Activated gamma-delta T cell treated with Interleukin-2 at 50 U/mL for 16 hours (primary cell): ENCODE results near the gene LRP1-AS.

ENCODE experiments used
- DNase-seq: peaks from one replicate; pipeline ENCODE4 v3.0.0-alpha.2; 2020

LRP1-AS gene

GRCh38 chr12:57116580-57117281, 30.7 kb downstream of the LRP1-AS start:
- no peak for DNase-seq

- DNase-seq: no peak
These were observed 34.7 kb downstream of the LRP1-AS start for GRCh38 chr12:57112492-57113294.

DNA sequence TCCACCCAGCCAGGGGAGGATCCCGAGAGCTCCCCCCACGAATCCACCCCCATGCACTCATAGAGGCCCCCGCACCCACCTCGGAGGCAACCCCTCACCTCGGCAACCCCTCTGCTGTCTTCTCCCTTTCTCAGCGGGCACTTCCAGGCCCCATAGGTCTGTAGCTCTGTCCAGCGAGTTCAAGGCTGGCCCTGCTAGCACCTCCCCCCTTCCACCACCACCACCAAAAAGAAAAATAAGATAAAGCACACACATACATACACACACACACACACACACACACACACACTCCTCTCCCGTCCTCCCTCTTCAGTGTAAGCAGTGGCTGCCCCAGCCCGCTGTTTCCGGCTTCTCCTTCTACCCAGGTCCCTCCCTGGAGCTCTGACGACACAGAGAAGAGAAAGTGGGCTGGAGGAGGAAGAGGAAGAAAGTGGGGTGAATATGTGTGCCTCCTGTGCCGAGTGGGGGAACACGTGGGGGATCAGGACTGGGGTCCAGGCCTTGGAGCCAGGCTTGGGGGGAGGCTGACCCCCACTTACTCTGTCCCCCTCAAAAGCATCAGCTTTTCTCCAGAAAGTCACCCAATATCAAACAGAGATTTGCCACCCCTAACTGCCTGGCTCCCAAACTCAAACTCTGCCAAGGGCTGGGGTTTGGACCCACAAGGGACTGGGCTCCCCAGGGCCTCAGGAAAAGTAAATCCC, 36.2 kb downstream of the LRP1-AS start, which contains the start of gene STAT6:
Gene STAT6 (minus strand): TSS at position 332 of the 704 bp plus-strand sequence. CDS start 3,084 bp downstream, outside the sequence.
- DNase-seq: peak; percentile 77

DNA sequence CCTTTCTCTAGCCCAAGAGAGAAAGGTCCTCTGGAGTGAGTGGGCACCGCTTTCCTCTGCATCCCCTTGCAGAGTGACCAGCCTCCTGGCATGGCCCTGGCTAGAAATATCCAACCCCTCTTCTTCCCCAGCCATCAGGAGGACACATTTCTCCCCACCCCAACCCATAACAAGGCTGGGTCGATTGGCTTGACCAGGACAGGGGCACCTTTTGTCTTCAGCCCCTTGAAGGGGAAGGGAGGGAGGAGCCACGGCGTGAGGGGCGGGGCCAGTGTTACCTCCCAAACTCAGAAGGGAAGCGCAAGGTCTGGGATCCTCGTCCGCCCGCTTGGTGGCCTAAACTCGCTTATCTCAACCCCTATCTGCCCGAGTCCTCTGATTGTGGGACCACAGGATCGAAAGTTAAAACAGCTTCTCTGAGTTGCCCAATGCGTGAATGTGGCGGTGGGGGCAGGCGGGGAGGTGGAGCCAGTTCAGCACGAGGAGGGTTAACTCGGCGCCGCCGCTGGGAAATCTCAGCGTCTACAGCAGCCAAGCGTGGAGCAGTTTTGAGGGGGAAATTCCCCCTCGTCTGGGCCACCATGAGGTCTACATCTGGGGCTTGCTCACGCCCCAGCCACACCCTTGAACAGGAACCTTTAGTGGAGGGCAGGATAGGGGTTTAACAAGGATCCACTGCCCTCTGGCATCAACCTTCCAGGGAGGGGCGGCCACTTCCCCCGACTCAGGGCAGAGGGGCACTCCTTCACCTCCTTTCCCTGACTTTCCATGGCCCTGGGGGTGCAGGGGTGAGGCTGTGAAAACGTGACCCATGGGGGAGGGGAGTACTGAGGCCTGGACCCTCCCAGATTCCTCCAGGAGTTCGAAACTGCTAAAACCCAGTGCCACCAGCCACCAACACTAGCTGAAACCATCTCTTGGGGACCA, 37.1 kb downstream of the LRP1-AS start:
- DNase-seq: peak; percentile 47

- DNase-seq: no peak
These were observed 38.0 kb downstream of the LRP1-AS start for GRCh38 chr12:57109207-57110103.

- DNase-seq: no peak
These were observed 39.8 kb downstream of the LRP1-AS start for GRCh38 chr12:57107456-57108155.

DNA sequence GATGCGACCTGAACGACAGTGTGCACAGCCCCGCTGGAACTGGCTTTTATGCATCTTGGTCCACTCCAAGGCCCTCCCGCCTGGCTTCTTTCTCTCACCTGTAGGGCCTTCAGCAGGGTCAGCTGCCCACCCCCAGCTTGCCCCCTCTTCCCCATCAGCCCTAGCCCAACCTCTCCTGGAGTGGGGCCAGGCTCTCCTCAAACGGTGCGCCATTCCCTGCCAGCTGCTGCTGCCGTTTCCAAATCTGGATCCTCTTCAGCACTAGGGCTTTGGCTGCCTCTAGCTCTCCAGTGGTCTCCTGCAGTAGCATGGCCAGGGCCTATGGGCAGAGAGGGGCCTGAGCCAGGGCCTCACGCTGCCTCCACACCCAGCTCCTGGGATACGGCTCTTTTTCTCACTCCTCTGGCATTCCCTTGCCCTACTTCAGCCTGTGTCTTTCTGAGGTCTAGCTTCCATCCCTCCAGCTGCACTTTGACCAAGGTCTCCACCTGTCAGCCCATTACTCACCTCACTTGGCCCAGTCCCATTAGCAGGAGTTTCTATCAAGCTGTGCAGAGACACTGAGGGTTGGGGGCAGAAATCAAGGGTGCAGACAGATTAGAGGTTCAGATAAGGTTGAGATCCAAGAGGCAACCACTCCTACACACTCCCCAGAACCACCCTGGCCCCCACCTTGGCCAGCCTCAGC, 41.3 kb downstream of the LRP1-AS start:
- no peak for DNase-seq

- no peak for DNase-seq
These were observed 42.2 kb downstream of the LRP1-AS start for GRCh38 chr12:57105011-57105753.

DNA sequence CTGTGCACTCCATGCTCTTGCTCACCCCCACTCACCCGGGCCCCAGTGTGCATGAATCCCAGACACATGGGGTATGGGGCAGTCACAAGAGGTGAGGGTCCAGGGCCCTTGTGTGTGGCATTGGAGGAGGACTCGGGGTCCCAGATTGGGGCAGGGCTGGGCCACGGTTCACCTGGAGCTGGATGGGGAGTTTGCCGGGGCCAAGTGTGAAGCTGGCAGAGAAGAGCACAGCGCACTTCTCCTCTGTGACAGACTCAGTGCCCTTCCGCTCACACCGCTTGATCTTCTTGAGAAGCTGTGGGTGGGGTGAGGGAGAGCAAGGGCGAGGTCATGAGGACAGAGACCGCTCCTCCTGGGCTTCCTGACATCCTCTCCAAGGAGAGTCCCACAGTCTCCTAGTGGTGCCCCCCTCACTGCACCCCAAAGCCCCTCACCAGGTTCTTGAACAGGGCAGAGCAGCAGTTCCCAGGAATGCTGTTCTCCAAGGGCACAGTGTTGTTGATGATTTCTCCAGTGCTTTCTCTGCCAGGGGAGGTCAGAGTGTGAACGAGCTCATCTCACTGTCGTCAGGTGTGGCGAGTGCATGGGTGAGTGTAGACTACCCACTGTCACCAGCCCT, 43.0 kb downstream of the LRP1-AS start:
- DNase-seq: no peak

- DNase-seq: no peak
These were observed 43.6 kb downstream of the LRP1-AS start for GRCh38 chr12:57103856-57104255.

DNA sequence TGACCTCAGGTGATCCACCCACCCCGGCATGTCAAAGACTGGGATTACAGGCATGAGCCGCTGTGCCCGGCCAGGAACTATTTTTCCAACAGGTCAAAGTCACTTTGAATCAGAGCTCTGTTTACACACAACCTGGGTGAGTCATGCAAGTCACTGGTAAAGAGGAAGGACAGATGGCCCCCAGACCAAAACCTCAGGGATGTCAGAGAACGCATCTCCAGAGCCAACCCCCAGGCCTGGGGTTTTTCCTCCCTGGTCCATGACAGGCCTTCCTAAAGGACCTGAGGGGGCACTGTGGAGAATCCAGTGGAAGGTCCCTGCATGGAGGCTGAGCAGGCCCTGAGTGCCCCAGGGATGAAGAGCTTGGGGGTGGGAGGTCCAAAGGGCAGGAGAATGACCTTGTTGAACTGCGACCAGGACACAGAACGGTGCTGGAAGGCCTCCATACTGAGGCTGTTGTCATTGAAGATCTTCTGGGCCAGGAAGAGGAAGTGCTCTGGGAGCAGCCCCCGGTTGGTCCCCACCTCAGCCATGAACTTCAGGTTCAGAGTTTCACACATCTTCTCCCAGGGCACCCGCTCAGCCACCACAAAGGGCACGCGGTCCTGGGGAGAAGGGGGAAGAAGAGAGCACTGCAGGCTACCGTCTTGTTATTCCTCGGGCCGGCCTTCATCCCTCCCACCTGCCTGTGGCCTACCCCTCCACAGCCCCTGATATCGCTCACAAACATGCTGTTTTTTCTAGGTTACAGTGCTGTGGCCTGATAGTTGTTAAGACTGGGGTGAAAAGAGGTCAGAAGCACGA, 45.3 kb downstream of the LRP1-AS start:
- no peak for DNase-seq

GRCh38 chr12:57099766-57100165, 47.7 kb downstream of the LRP1-AS start:
- no peak for DNase-seq

- DNase-seq: no peak
These were observed 48.2 kb downstream of the LRP1-AS start for GRCh38 chr12:57099047-57099714.

- no peak for DNase-seq
These were observed 48.9 kb downstream of the LRP1-AS start for GRCh38 chr12:57098546-57098945.

- no peak for DNase-seq
These were observed 49.9 kb downstream of the LRP1-AS start for GRCh38 chr12:57097554-57097835.

- no peak for DNase-seq
These were observed 50.5 kb downstream of the LRP1-AS start for GRCh38 chr12:57096748-57097553.

GRCh38 chr12:57096099-57096572, 51.3 kb downstream of the LRP1-AS start:
- DNase-seq: no peak
